WTC11 (cell line): Measurements from ENCODE around the gene NUP93.

ENCODE experiments used
- ESRRA ChIP-seq: sonication (generic); formaldehyde crosslinking; IDR thresholded peaks from 2 replicates; pipeline ENCODE4 v1.8.1; 2022; ENCODE audit warnings: mild to moderate bottlenecking, missing genetic modification reagents, borderline replicate concordance
- SMAD4 ChIP-seq: sonication (generic); formaldehyde crosslinking; IDR thresholded peaks from 2 replicates; pipeline ENCODE4 v1.8.0; 2022; ENCODE audit warnings: mild to moderate bottlenecking, missing genetic modification reagents
- SP1 ChIP-seq: sonication (generic); formaldehyde crosslinking; conservative IDR thresholded peaks from 2 replicates; pipeline ENCODE4 v1.8.1; 2022; ENCODE audit warnings: missing genetic modification reagents
- TEAD1 ChIP-seq: sonication (generic); formaldehyde crosslinking; IDR thresholded peaks from 2 replicates; pipeline ENCODE4 v1.8.0; 2022; ENCODE audit warnings: mild to moderate bottlenecking, missing genetic modification reagents
- ZNF121 ChIP-seq: sonication (generic); formaldehyde crosslinking; IDR thresholded peaks from 2 replicates; pipeline ENCODE4 v1.8.0; 2023; ENCODE audit warnings: missing genetic modification reagents
- TF ChIP-seq, protein P1 (sequence below): fragments of 200-600 bp; IDR thresholded peaks from 2 replicates; pipeline ENCODE4 v1.8.0; 2022; ENCODE audit warnings: antibody characterized with exemption

DNA sequence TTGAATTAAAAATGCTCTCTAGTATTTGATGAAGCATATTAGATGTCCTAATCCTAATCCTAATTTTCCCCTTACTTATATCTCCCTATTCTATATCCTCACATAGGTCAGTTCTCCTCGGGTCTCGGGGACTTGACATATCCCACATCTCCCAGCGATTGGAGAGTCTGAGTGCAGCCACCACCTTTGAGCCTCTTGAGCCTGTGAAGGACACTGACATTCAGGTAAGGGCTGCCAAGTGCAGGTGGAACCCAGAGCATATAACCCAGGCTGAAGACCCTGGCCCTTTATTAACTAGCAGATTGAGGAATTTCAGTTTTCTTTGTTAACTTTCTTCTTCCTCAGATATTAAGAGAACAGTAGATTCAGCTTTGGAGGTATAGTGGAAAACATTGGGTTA, 28.5 kb downstream of the NUP93 start:
- TF ChIP-seq ZNF121 (CRISPR knock-in tag) (no peak), ESRRA (CRISPR knock-in tag) (no peak), TEAD1 (no peak), SP1 (CRISPR knock-in tag) (no peak), SMAD4 (CRISPR knock-in tag) (no peak)
- TF ChIP-seq, protein P1, sequence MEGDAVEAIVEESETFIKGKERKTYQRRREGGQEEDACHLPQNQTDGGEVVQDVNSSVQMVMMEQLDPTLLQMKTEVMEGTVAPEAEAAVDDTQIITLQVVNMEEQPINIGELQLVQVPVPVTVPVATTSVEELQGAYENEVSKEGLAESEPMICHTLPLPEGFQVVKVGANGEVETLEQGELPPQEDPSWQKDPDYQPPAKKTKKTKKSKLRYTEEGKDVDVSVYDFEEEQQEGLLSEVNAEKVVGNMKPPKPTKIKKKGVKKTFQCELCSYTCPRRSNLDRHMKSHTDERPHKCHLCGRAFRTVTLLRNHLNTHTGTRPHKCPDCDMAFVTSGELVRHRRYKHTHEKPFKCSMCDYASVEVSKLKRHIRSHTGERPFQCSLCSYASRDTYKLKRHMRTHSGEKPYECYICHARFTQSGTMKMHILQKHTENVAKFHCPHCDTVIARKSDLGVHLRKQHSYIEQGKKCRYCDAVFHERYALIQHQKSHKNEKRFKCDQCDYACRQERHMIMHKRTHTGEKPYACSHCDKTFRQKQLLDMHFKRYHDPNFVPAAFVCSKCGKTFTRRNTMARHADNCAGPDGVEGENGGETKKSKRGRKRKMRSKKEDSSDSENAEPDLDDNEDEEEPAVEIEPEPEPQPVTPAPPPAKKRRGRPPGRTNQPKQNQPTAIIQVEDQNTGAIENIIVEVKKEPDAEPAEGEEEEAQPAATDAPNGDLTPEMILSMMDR = no peak
